ENCODE data around the gene IPO9. TPM values are rescaled to one million over a fixed set of nuclear protein-coding genes. Genes with fewer than 3 reads are reported as not detected.

IPO9 gene
- total RNA-seq, 1 donor: 28.9 TPM

DNA sequence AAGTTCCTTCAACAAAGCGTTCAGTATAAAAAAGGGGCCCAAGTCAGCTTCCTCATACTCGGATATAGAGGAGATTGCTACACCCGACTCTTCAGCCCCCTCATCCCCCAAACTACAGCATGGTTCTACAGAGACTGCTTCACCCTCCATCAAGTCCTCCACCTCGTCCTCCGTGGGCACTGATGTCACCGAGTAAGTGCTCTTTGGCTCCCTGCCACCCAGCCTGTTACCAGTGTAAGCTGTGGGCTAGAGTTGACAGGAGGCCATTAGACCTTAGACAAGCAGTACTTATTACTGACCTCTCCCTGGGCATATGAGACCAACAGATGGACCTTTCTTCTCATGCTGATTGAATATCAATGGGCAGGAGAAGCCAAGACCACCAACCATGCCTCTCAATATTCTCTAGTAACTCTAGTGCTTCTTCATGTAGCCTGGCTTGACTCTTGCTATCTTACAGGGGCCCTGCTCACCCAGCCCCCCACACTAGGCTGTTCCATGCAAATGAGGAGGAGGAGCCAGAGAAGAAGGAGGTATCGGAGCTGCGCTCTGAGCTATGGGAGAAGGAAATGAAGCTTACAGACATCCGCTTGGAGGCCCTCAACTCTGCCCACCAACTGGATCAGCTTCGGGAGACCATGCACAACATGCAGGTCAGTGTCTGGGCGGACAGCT lies 20.9 kb upstream of the IPO9 start:
- DNase-seq (ENCODE audit: low read depth): no peak
- TF ChIP-seq, protein P1, sequence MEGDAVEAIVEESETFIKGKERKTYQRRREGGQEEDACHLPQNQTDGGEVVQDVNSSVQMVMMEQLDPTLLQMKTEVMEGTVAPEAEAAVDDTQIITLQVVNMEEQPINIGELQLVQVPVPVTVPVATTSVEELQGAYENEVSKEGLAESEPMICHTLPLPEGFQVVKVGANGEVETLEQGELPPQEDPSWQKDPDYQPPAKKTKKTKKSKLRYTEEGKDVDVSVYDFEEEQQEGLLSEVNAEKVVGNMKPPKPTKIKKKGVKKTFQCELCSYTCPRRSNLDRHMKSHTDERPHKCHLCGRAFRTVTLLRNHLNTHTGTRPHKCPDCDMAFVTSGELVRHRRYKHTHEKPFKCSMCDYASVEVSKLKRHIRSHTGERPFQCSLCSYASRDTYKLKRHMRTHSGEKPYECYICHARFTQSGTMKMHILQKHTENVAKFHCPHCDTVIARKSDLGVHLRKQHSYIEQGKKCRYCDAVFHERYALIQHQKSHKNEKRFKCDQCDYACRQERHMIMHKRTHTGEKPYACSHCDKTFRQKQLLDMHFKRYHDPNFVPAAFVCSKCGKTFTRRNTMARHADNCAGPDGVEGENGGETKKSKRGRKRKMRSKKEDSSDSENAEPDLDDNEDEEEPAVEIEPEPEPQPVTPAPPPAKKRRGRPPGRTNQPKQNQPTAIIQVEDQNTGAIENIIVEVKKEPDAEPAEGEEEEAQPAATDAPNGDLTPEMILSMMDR (IDR thresholded peaks at IDR 0.05; ENCODE audit: insufficient read depth, low read depth, low read length): no peak
- no peak overlapping the region for H3K4me3 ChIP-seq (ENCODE audit: low read depth, low read length)

DNA sequence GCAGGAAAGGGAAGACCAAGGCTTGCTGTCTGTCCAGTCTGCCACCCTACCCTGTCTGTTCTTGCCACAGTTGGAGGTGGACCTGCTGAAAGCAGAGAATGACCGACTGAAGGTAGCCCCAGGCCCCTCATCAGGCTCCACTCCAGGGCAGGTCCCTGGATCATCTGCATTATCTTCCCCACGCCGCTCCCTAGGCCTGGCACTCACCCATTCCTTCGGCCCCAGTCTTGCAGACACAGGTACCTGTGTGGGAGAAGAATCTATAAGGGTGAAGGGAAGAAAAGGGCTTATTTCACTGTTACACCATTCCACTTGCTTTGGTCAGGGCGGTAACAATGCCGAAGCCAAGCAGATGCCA lies 20.3 kb upstream of the IPO9 start:
- TF ChIP-seq, protein P1 (IDR thresholded peaks at IDR 0.05; ENCODE audit: insufficient read depth, low read depth, low read length): no peak
- no peak overlapping the region for H3K4me3 ChIP-seq (ENCODE audit: low read depth, low read length)
- DNase-seq (ENCODE audit: low read depth): no peak

DNA sequence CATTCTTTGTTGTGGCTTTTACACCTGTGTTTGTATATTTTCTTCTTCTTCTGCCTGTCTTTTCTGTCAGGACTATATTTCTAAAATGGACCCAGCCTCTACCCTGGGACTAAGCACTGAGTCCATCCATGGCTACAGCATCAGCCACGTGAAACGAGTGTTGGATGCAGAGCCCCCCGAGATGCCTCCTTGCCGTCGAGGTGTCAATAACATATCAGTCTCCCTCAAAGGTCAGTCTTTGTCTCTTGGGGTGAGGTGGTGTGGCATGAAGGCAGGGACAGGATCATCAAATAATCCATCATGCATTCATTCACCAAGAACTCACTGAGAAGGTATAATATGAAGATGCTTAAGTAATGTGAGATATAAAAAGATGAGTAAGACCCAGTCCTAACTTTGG lies 19.1 kb upstream of the IPO9 start:
- no peak overlapping the region for H3K4me3 ChIP-seq (ENCODE audit: low read depth, low read length)
- no peak for DNase-seq (ENCODE audit: low read depth)
- TF ChIP-seq, protein P1 (IDR thresholded peaks at IDR 0.05; ENCODE audit: insufficient read depth, low read depth, low read length): no peak

DNA sequence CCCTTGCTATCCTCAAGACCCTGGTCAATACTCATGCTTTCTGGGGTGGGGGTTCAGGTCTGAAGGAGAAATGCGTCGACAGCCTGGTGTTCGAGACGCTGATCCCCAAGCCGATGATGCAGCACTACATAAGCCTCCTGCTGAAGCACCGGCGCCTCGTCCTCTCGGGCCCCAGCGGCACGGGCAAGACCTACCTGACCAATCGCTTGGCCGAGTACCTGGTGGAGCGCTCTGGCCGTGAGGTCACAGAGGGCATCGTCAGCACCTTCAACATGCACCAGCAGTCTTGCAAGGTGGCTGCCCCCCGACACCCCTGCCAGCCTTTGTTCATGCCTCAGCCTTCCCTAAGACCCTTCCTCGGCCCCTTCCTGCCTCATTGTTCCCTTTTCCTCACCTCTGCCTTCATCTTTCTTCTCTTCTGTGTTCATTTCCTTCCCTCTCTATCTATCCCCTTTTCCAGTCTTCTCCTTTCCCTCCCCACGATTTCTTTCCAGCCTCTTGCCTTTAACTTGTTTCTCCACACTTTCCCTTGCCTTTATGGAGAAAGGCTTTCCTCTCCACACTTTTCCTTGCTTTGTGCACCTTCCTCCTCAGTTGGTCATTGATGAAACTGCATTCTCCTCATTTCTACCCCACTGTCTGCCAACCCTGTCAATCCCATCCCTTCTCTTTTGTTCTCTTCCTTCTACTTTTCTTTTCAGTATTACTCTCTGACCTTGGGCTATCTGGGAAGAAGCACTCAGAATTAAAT lies 18.3 kb upstream of the IPO9 start:
- no peak overlapping the region for H3K4me3 ChIP-seq (ENCODE audit: low read depth, low read length)
- TF ChIP-seq, protein P1 (IDR thresholded peaks at IDR 0.05; ENCODE audit: insufficient read depth, low read depth, low read length): no peak
- DNase-seq (ENCODE audit: low read depth): no peak

DNA sequence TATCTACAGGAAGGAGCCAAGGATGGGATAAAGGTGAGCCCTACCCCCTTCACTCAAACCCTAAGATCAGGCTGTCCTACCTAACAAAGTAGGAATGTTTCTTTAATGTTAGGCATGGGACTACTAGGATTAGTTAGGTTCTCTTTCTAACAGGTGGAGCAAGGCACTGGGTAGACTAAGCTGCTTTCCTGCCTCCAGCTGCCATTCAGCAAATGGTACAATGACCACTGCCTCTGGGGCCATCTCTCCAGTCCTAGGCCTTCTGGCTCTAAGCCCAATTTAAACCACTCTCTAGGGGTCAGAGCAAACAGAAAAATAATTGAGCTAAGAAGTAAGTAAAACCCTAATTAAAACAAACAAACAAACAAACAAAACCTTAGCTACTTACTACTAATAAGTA lies 15.7 kb upstream of the IPO9 start:
- TF ChIP-seq, protein P1 (IDR thresholded peaks at IDR 0.05; ENCODE audit: insufficient read depth, low read depth, low read length): no peak
- no peak overlapping the region for H3K4me3 ChIP-seq (ENCODE audit: low read depth, low read length)
- no peak for DNase-seq (ENCODE audit: low read depth)

DNA sequence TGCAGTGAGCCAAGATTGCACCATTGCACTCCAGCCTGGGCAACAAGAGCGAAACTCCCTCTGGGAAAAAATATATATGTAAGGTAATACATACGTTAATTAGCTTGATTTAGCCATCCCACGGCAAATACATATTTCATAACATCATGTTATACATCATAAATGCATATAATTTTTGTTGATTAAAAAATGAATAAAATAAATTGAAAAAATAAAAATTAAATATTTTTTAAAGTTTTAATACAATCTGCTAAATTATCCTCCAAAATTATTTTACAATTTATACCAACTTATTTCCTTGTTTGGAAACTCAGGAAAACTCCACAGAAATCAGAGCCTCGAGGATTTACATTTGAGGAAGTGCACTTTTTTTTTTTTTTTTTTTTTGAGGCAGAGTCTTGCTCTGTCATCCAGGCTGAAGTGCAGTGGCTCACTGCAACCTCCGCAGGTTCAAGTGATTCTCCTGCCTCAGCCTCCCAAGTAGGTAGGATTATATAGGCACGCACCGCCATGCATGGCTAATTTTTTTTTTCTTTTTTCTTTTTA lies 12.6 kb upstream of the IPO9 start:
- DNase-seq (ENCODE audit: low read depth): no peak
- H3K4me3 ChIP-seq (ENCODE audit: low read depth, low read length): no peak overlapping the region
- TF ChIP-seq, protein P1 (IDR thresholded peaks at IDR 0.05; ENCODE audit: insufficient read depth, low read depth, low read length): no peak

Data from fibroblast of villous mesenchyme (primary cell).